ENCODE measurements around the gene UBE2Q2. TPM values are rescaled to one million over a fixed set of nuclear protein-coding genes. Genes with fewer than 3 reads are reported as not detected.

UBE2Q2 gene
- total RNA-seq, 1 donor from 2014 or later = 53.2 TPM

DNA sequence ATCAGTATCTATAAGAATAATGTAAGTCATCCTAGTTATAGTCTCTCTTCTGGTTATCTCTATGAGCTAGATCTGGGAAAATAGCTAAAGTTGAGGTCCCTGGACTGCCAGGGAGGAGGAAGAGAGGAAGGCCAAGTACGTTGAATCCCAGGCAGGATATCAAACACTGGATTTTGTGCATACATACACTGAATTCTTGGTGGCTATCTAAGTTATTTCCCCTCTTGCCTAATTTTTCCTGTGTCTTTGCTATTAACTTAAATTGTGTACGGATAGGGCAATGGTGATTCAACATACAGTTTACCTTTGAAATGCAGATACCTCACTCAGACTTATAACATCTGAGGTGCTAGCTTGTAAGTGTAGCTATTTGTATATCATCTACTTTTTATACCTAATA is 87.6 kb downstream of the UBE2Q2 start:
- Histone ChIP-seq H3K4me1 (ENCODE audit: control insufficient read depth in 3 of 3, insufficient read depth in 3 of 3, low read length in 3 of 3) (no peaks in the 10 kb centered on the region), H3K27ac (ENCODE audit: low read depth, low read length) (no peak overlapping the region), H3K36me3 (ENCODE audit: control insufficient read depth in 3 of 3, insufficient read depth in 3 of 3, low read length in 3 of 3) (peaks cover 4 to 14% (median 13%) of the 10 kb centered on the region in 3 donors), H3K9ac (ENCODE audit: low read depth in 1 of 3, low read length in 3 of 3) (no peak overlapping the region), H3K4me3 (ENCODE audit: low read length in 3 of 3) (no peak overlapping the region), H3K27me3 (ENCODE audit: control insufficient read depth in 3 of 3, insufficient read depth in 3 of 3, low read length in 3 of 3) (no peaks in the 10 kb centered on the region), H3K9me3 (ENCODE audit: control insufficient read depth in 3 of 3, low read length in 3 of 3) (no peaks in the 10 kb centered on the region)

DNA sequence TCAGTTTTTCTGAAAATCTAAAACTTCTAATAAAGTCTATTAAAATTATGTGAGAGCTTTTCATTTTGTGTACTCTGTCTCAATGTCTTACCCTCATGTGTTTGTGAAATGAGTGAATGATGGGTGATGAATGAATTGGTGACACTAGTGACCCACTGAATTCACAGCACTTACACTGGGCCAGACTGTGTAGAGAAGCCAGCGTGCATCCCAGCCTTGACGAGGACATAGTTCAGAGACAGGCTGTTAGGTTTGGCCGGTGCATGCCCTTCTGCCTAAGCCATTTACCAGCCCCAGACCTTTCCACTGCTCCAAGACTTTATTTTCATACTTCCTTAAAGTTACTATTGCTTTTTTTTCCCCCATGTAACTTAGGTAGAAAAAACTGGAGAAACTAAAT is 99.2 kb downstream of the UBE2Q2 start:
- Histone ChIP-seq H3K4me1 (ENCODE audit: control insufficient read depth in 3 of 3, insufficient read depth in 3 of 3, low read length in 3 of 3) (no peaks in the 10 kb centered on the region), H3K4me3 (ENCODE audit: low read length in 3 of 3) (no peak overlapping the region), H3K27me3 (ENCODE audit: control insufficient read depth in 3 of 3, insufficient read depth in 3 of 3, low read length in 3 of 3) (peaks cover 0 to 3% (median 0%) of the 10 kb centered on the region in 3 donors), H3K27ac (ENCODE audit: low read depth, low read length) (no peak overlapping the region), H3K9ac (ENCODE audit: low read depth in 1 of 3, low read length in 3 of 3) (no peak overlapping the region), H3K9me3 (ENCODE audit: control insufficient read depth in 3 of 3, low read length in 3 of 3) (no peaks in the 10 kb centered on the region), H3K36me3 (ENCODE audit: control insufficient read depth in 3 of 3, insufficient read depth in 3 of 3, low read length in 3 of 3) (no peaks in the 10 kb centered on the region)

DNA sequence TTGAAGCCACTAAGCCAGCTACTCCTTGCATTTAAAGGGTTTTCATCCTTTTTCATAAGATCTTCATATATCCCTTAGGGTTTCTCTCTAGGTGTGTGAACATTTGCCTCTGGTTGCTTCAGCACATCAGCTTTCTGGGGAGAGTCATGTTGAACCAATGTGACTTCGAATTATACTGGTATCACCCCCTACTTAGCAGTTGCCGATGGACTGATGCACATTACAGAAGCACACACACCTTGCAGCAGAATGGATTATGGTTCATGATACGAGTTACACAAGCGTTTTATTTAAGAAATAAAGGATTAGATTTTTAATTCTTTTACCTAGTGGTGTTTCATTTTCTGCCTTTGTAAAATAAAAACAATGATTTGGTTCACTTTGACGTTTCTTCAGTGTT is 100.0 kb downstream of the UBE2Q2 start:
- H3K27ac ChIP-seq (ENCODE audit: low read depth, low read length) = no peak overlapping the region
- H3K27me3 ChIP-seq (ENCODE audit: control insufficient read depth in 3 of 3, insufficient read depth in 3 of 3, low read length in 3 of 3) = peaks cover 0 to 3% (median 0%) of the 10 kb centered on the region in 3 donors
- no peak overlapping the region for H3K9ac ChIP-seq (ENCODE audit: low read depth in 1 of 3, low read length in 3 of 3)
- no peaks in the 10 kb centered on the region for H3K36me3 ChIP-seq (ENCODE audit: control insufficient read depth in 3 of 3, insufficient read depth in 3 of 3, low read length in 3 of 3)
- no peaks in the 10 kb centered on the region for H3K4me1 ChIP-seq (ENCODE audit: control insufficient read depth in 3 of 3, insufficient read depth in 3 of 3, low read length in 3 of 3)
- H3K4me3 ChIP-seq (ENCODE audit: low read length in 3 of 3) = no peak overlapping the region
- no peaks in the 10 kb centered on the region for H3K9me3 ChIP-seq (ENCODE audit: control insufficient read depth in 3 of 3, low read length in 3 of 3)

GRCh38 chr15:75943713-75944215 is 100.5 kb downstream of the UBE2Q2 start:
- no peak overlapping the region for H3K27ac ChIP-seq (ENCODE audit: low read depth, low read length)
- H3K27me3 ChIP-seq (ENCODE audit: control insufficient read depth in 3 of 3, insufficient read depth in 3 of 3, low read length in 3 of 3) = peaks cover 0 to 3% (median 0%) of the 10 kb centered on the region in 3 donors
- H3K36me3 ChIP-seq (ENCODE audit: control insufficient read depth in 3 of 3, insufficient read depth in 3 of 3, low read length in 3 of 3) = no peaks in the 10 kb centered on the region
- H3K4me3 ChIP-seq (ENCODE audit: low read length in 3 of 3) = no peak overlapping the region
- H3K9me3 ChIP-seq (ENCODE audit: control insufficient read depth in 3 of 3, low read length in 3 of 3) = no peaks in the 10 kb centered on the region
- no peak overlapping the region for H3K9ac ChIP-seq (ENCODE audit: low read depth in 1 of 3, low read length in 3 of 3)
- H3K4me1 ChIP-seq (ENCODE audit: control insufficient read depth in 3 of 3, insufficient read depth in 3 of 3, low read length in 3 of 3) = no peaks in the 10 kb centered on the region

- Histone ChIP-seq H3K36me3 (ENCODE audit: control insufficient read depth in 3 of 3, insufficient read depth in 3 of 3, low read length in 3 of 3) (no peaks in the 10 kb centered on the region), H3K27me3 (ENCODE audit: control insufficient read depth in 3 of 3, insufficient read depth in 3 of 3, low read length in 3 of 3) (peaks cover 0 to 5% (median 0%) of the 10 kb centered on the region in 3 donors)
Observed at GRCh38 chr15:75945953-75946352, 102.7 kb downstream of the UBE2Q2 start.

GRCh38 chr15:75947092-75947491 is 103.8 kb downstream of the UBE2Q2 start:
- no peak overlapping the region for H3K9ac ChIP-seq (ENCODE audit: low read depth in 1 of 3, low read length in 3 of 3)
- H3K9me3 ChIP-seq (ENCODE audit: control insufficient read depth in 3 of 3, low read length in 3 of 3) = no peaks in the 10 kb centered on the region
- H3K27me3 ChIP-seq (ENCODE audit: control insufficient read depth in 3 of 3, insufficient read depth in 3 of 3, low read length in 3 of 3) = peaks cover 0 to 5% (median 0%) of the 10 kb centered on the region in 3 donors
- H3K4me3 ChIP-seq (ENCODE audit: low read length in 3 of 3) = no peak overlapping the region
- H3K36me3 ChIP-seq (ENCODE audit: control insufficient read depth in 3 of 3, insufficient read depth in 3 of 3, low read length in 3 of 3) = no peaks in the 10 kb centered on the region
- H3K4me1 ChIP-seq (ENCODE audit: control insufficient read depth in 3 of 3, insufficient read depth in 3 of 3, low read length in 3 of 3) = no peaks in the 10 kb centered on the region
- no peak overlapping the region for H3K27ac ChIP-seq (ENCODE audit: low read depth, low read length)

More at GRCh38 chr15:75945953-75946352, 102.7 kb downstream of the UBE2Q2 start:
- no peak overlapping the region for H3K9ac ChIP-seq (ENCODE audit: low read depth in 1 of 3, low read length in 3 of 3)
- no peaks in the 10 kb centered on the region for H3K9me3 ChIP-seq (ENCODE audit: control insufficient read depth in 3 of 3, low read length in 3 of 3)
- H3K27ac ChIP-seq (ENCODE audit: low read depth, low read length) = no peak overlapping the region
- H3K4me3 ChIP-seq (ENCODE audit: low read length in 3 of 3) = no peak overlapping the region
- H3K4me1 ChIP-seq (ENCODE audit: control insufficient read depth in 3 of 3, insufficient read depth in 3 of 3, low read length in 3 of 3) = no peaks in the 10 kb centered on the region

DNA sequence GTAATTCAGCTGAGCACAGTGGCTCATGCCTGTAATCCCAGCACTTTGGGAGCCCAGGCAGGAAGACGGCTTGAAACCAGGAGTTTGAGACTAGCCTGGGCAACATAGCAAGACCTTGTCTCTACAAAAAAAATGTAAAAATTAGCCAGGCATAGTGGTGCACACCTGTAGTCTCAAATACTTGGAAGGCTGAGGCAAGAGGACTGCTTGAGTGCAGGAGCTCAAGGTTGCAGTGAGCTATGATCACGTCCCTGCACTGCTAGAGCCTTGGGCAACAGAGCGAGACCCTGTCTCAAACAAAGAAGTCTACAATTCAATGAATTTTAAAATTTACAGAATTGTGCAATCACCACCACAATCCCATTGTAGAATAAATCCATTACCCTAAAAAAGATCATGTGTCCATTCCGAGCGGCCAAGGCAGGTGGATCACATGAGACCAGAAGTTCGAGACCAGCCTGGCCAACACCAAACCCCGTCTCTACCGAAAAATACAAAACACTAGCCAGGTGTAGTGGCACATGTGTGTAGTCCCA is 105.6 kb downstream of the UBE2Q2 start:
- Histone ChIP-seq H3K9ac (ENCODE audit: low read depth in 1 of 3, low read length in 3 of 3) (no peak overlapping the region), H3K27ac (ENCODE audit: low read depth, low read length) (no peak overlapping the region), H3K4me3 (ENCODE audit: low read length in 3 of 3) (no peak overlapping the region), H3K9me3 (ENCODE audit: control insufficient read depth in 3 of 3, low read length in 3 of 3) (no peaks in the 10 kb centered on the region), H3K27me3 (ENCODE audit: control insufficient read depth in 3 of 3, insufficient read depth in 3 of 3, low read length in 3 of 3) (peaks cover 0 to 5% (median 0%) of the 10 kb centered on the region in 3 donors), H3K4me1 (ENCODE audit: control insufficient read depth in 3 of 3, insufficient read depth in 3 of 3, low read length in 3 of 3) (no peaks in the 10 kb centered on the region), H3K36me3 (ENCODE audit: control insufficient read depth in 3 of 3, insufficient read depth in 3 of 3, low read length in 3 of 3) (no peaks in the 10 kb centered on the region)

Small RNA genes within 50 kb of the gene (small RNA-seq; reads per million reads assigned to genes)
- not detected for gene RN7SL510P

Other genes with a start within 250 kb of the UBE2Q2 start
- gene SNUPN, start 217.7 kb upstream of the UBE2Q2 start, total RNA-seq = 18.3 TPM
- gene IMP3, start 203.2 kb upstream of the UBE2Q2 start, total RNA-seq = 54.3 TPM
- gene SNX33, start 195.5 kb upstream of the UBE2Q2 start, total RNA-seq = 8.4 TPM
- gene CSPG4, start 130.6 kb upstream of the UBE2Q2 start, total RNA-seq = 71.5 TPM
- 9.9 TPM for gene FBXO22, start 60.4 kb downstream of the UBE2Q2 start, total RNA-seq
- not detected for gene NRG4, start 169.0 kb downstream of the UBE2Q2 start, total RNA-seq
- gene TMEM266, start 216.5 kb downstream of the UBE2Q2 start, total RNA-seq = not detected

Measured in skeletal muscle tissue (tissue), 5 donors.